Sigmoid colon (tissue), 7 donors: ENCODE data around the gene FCHSD2. TPM values are rescaled to one million over a fixed set of nuclear protein-coding genes. Genes with fewer than 3 reads are reported as not detected.

Source experiments
- DNase-seq: peaks from one replicate; pipeline ENCODE4 v3.0.0-alpha.2; 2019
- H3K27ac ChIP-seq, 4 donors: fragments of 200-600 bp; sonication (generic); one replicate each; pipeline ENCODE4 v1.5.1; 2016 to 2019; ENCODE audit warnings: mild to moderate bottlenecking in 1 of 4
- H3K27me3 ChIP-seq, 3 donors: fragments of 200-600 bp; sonication (generic); one replicate each; pipeline ENCODE4 v1.5.1; 2019; ENCODE audit warnings: mild to moderate bottlenecking in 1 of 3
- H3K36me3 ChIP-seq, 4 donors: fragments of 200-600 bp; sonication (generic); one replicate each; pipeline ENCODE4 v1.5.1; 2016 to 2019
- H3K4me1 ChIP-seq, 4 donors: fragments of 200-600 bp; sonication (generic); one replicate each; pipeline ENCODE4 v1.5.1; 2017 to 2019
- H3K4me3 ChIP-seq, 4 donors: fragments of 200-600 bp; sonication (generic); one replicate each; pipeline ENCODE4 v1.5.1; 2017 to 2019; ENCODE audit warnings: mild to moderate bottlenecking in 2 of 4, moderate library complexity in 1 of 4
- H3K9me3 ChIP-seq, 4 donors: fragments of 200-600 bp in 3 of 4; sonication (generic) in 3 of 4; one replicate each; pipeline versions ENCODE4 v1.5.1 to v1.6.1; 2013 to 2019
- CTCF ChIP-seq, 4 experiments: fragments of 450-650 bp in 3 of 4; fragments of 200-600 bp in 1 of 4; IDR thresholded peaks; one replicate each; pipeline ENCODE4 v1.5.1; 2016 to 2019; ENCODE audit warnings: antibody characterized with exemption in 4 of 4, mild to moderate bottlenecking in 3 of 4, moderate library complexity in 2 of 4
- EP300 ChIP-seq, 4 donors: sonication (generic); formaldehyde crosslinking; IDR thresholded peaks; one replicate each; pipeline ENCODE4 v1.6.1; 2017; ENCODE audit warnings: antibody characterized with exemption in 4 of 4
- POLR2A ChIP-seq, 2 donors: fragments of 450-650 bp; IDR thresholded peaks; one replicate each; pipeline ENCODE4 v1.6.1; 2016; ENCODE audit warnings: antibody characterized with exemption in 2 of 2, mild to moderate bottlenecking in 2 of 2, moderate library complexity in 2 of 2
- POLR2AphosphoS5 ChIP-seq, 4 donors: sonication (generic); formaldehyde crosslinking; IDR thresholded peaks; one replicate each; pipeline ENCODE4 v1.6.1; 2017; ENCODE audit warnings: antibody characterized with exemption in 4 of 4
- WGBS, 2 donors: extraction: QIAGEN DNeasy Blood & Tissue Kit; methylation state at CpG; one replicate each; pipeline ENCODE4 v1.1.7; 2013; 5-methylcytosine and 5-hydroxymethylcytosine counted together
- intact Hi-C: fragments of 100-400 bp; cut with DNase I; formaldehyde crosslinking; loops from one replicate; pipeline ENCODE4 v1.15.1; 2023
- polyA plus RNA-seq, 3 donors: library from polyadenylated mRNA; stranded (reverse); fragments of 200-250 nt; gene quantifications; one replicate each; pipeline ENCODE4 v1.2.3, GENCODE V29; 2013
- total RNA-seq, 4 donors: library from RNA; depleted of rRNA; stranded (reverse); fragments of >200 nt; gene quantifications; one replicate each; pipeline ENCODE4 v1.1.0, GENCODE V29; 2016
- donor health status: healthy with polysubstance abuse.
- donor health status: Bipolar disorder and iron deficiency.
- donor health status: healthy.

FCHSD2 gene
- total and polyA plus RNA-seq, 7 donors, result 6.9 to 36.3 (median 18.6) TPM

GRCh38 chr11:73059915-73060314, 82.2 kb downstream of the FCHSD2 start:
- DNase-seq, result no peak
- 91 to 94% methylated on average over 1 of the region's 1 CpG for WGBS, 2 donors
- Histone ChIP-seq H3K27me3 (no peaks in the 10 kb centered on the region), H3K4me1 (peaks cover 0 to 40% (median 33%) of the 10 kb centered on the region in 4 donors), H3K4me3 (no peak overlapping the region), H3K36me3 (no peaks in the 10 kb centered on the region), H3K27ac (no peak overlapping the region), H3K9me3 (no peaks in the 10 kb centered on the region)
- intact Hi-C loops, result loop anchor here (5.0 kb wide), 1 partner anchor 82 kb away; the partner anchor contains the start of gene FCHSD2
- TF ChIP-seq POLR2A (IDR thresholded peaks at IDR 0.05) (no peak), EP300 (IDR thresholded peaks at IDR 0.05) (no peak), CTCF (IDR thresholded peaks at IDR 0.05) (no peak), POLR2AphosphoS5 (IDR thresholded peaks at IDR 0.05) (no peak)

- intact Hi-C loops, result loop anchor here (5.0 kb wide), 1 partner anchor 83 kb away; the partner anchor contains the start of gene FCHSD2
- Histone ChIP-seq H3K27me3 (no peaks in the 10 kb centered on the region), H3K4me3 (no peak overlapping the region), H3K9me3 (no peaks in the 10 kb centered on the region), H3K27ac (no peak overlapping the region), H3K36me3 (no peaks in the 10 kb centered on the region), H3K4me1 (peaks cover 0 to 47% (median 41%) of the 10 kb centered on the region in 4 donors)
- TF ChIP-seq POLR2A (IDR thresholded peaks at IDR 0.05), result no peak
- no peak for TF ChIP-seq POLR2AphosphoS5 (IDR thresholded peaks at IDR 0.05)
- TF ChIP-seq EP300 (IDR thresholded peaks at IDR 0.05), result no peak
- no peak for TF ChIP-seq CTCF (IDR thresholded peaks at IDR 0.05)
- 61 to 70% methylated on average over 4 of the region's 4 CpGs for WGBS, 2 donors
- no peak for DNase-seq
Measured at GRCh38 chr11:73058989-73059674, 83.0 kb downstream of the FCHSD2 start.

GRCh38 chr11:73055655-73056354, 86.3 kb downstream of the FCHSD2 start:
- no peak overlapping the region for H3K4me3 ChIP-seq
- no peaks in the 10 kb centered on the region for H3K27me3 ChIP-seq
- no peak for DNase-seq
- 85 to 88% methylated on average over 3 of the region's 3 CpGs for WGBS, 2 donors
- H3K4me1 ChIP-seq, result peaks cover 0 to 40% (median 31%) of the 10 kb centered on the region in 4 donors
- H3K9me3 ChIP-seq, result no peaks in the 10 kb centered on the region
- intact Hi-C loops, result loop anchor here (5.0 kb wide), 1 partner anchor 86 kb away; the partner anchor contains the start of gene FCHSD2
- H3K27ac ChIP-seq, result no peak overlapping the region
- no peak for TF ChIP-seq POLR2A (IDR thresholded peaks at IDR 0.05)
- TF ChIP-seq POLR2AphosphoS5 (IDR thresholded peaks at IDR 0.05), result no peak
- no peak for TF ChIP-seq EP300 (IDR thresholded peaks at IDR 0.05)
- no peak for TF ChIP-seq CTCF (IDR thresholded peaks at IDR 0.05)
- no peaks in the 10 kb centered on the region for H3K36me3 ChIP-seq

GRCh38 chr11:73055002-73055401, 87.1 kb downstream of the FCHSD2 start:
- no peak overlapping the region for H3K27ac ChIP-seq
- no peak for DNase-seq
- no peaks in the 10 kb centered on the region for H3K36me3 ChIP-seq
- intact Hi-C loops, result loop anchor here (5.0 kb wide), 1 partner anchor 87 kb away; the partner anchor contains the start of gene FCHSD2
- TF ChIP-seq POLR2AphosphoS5 (IDR thresholded peaks at IDR 0.05) (no peak), EP300 (IDR thresholded peaks at IDR 0.05) (no peak), POLR2A (IDR thresholded peaks at IDR 0.05) (no peak), CTCF (IDR thresholded peaks at IDR 0.05) (no peak)
- 87 to 89% methylated on average over 5 of the region's 5 CpGs for WGBS, 2 donors
- H3K4me3 ChIP-seq, result no peak overlapping the region
- no peaks in the 10 kb centered on the region for H3K9me3 ChIP-seq
- H3K4me1 ChIP-seq, result peaks cover 0 to 32% (median 23%) of the 10 kb centered on the region in 4 donors
- no peaks in the 10 kb centered on the region for H3K27me3 ChIP-seq
